Activated naive CD4-positive, alpha-beta T cell treated with anti-CD3 and anti-CD28 coated beads, Interleukin-2, amount 50 U/mL, for 24 hours (primary cell): ENCODE results near the gene DNAJC25.
"Not testable (repeated sequence)": the region's sequence is repeated elsewhere in the genome, so short reads cannot be mapped to it uniquely, and the experiment has no call there.

ENCODE experiments used
- H3K27ac Mint-ChIP-seq: one replicate; pipeline ENCODE4 v1.8.0; 2021; ENCODE audit warnings: mild to moderate bottlenecking, mixed read lengths
- H3K27me3 Mint-ChIP-seq: one replicate; pipeline ENCODE4 v1.8.0; 2021; ENCODE audit warnings: mixed read lengths
- H3K36me3 Mint-ChIP-seq: one replicate; pipeline ENCODE4 v1.8.0; 2021; ENCODE audit warnings: mixed read lengths
- H3K4me1 Mint-ChIP-seq: one replicate; pipeline ENCODE4 v1.8.0; 2021; ENCODE audit warnings: mixed read lengths
- H3K4me3 Mint-ChIP-seq: one replicate; pipeline ENCODE4 v1.8.0; 2021; ENCODE audit warnings: mild to moderate bottlenecking, mixed read lengths
- H3K9me3 Mint-ChIP-seq: one replicate; pipeline ENCODE4 v1.8.0; 2021; ENCODE audit warnings: mixed read lengths

DNAJC25 gene

DNA sequence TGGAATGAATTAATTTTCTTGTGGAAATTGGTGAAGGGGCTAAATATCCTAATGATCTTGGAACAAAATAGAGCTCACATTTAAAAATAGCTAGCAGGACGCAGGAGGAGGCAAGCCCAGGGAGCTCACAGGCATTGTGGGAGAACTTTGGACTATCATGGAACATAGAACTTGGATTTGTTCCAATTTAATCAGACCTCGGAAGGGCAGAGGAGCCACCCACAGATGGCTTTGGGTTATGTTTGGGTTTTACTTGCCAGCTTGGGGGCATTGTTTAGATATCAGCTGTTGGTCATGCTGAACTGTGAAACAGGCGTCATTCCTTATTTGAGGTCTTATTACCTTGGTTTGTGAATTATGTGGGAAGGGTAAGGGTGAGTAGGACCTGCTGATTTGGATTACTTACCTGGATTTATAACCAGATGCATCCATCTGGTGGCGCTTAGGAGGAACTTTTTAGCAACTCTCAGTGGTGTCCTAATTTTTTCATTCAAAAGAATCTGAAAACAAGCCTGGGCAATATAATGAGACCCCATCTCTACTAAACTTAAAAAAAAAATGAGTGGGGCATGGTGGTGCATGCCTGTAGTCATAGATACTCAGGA is 17.6 kb upstream of the DNAJC25 start:
- Mint-ChIP-seq H3K4me1 (no peaks in the 10 kb centered on the region), H3K36me3 (no peaks in the 10 kb centered on the region), H3K4me3 (no peak overlapping the region), H3K27ac (no peak overlapping the region), H3K9me3 (no peaks in the 10 kb centered on the region), H3K27me3 (peaks cover 11% of the 10 kb centered on the region)

DNA sequence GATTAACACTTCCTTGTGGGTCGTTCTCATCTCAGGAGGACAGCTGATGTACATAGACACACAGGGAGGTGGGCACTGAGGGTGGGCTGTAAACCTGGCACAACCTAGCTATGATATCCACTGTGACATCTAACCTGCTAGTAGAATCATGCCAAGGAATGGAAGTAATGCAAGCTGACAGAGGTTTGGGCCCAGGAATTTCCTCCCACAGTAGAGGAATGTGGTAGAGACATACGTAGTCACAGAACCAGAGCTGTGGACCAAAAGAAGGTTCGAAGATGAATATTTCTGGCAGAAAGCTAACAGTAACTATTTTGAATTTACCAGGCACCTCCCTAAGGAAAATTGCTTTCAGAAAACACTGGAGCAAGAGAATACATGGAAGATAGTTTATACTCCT is 15.2 kb upstream of the DNAJC25 start:
- Mint-ChIP-seq H3K4me3 (no peak overlapping the region), H3K27ac (no peak overlapping the region), H3K27me3 (peaks cover 9% of the 10 kb centered on the region), H3K9me3 (no peaks in the 10 kb centered on the region), H3K36me3 (no peaks in the 10 kb centered on the region), H3K4me1 (no peaks in the 10 kb centered on the region)

DNA sequence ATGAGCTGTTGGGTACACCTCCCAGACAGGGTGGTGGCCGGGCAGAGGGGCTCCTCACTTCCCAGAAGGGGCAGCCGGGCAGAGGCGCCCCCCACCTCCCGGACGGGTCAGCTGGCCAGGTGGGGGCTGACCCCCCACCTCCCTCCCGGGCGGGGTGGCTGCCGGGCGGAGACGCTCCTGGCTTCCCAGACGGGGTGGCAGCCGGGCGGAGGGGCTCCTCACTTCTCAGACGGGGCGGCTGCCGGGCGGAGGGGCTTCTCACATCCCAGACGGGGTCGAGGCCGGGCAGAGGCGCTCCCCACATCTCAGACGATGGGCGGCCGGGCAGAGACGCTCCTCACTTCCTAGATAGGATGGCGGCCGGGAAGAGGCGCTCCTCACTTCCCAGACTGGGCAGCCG is 13.8 kb upstream of the DNAJC25 start:
- not testable (repeated sequence) for H3K4me1 Mint-ChIP-seq, H3K27ac Mint-ChIP-seq, H3K36me3 Mint-ChIP-seq, H3K4me3 Mint-ChIP-seq, H3K9me3 Mint-ChIP-seq, H3K27me3 Mint-ChIP-seq

DNA sequence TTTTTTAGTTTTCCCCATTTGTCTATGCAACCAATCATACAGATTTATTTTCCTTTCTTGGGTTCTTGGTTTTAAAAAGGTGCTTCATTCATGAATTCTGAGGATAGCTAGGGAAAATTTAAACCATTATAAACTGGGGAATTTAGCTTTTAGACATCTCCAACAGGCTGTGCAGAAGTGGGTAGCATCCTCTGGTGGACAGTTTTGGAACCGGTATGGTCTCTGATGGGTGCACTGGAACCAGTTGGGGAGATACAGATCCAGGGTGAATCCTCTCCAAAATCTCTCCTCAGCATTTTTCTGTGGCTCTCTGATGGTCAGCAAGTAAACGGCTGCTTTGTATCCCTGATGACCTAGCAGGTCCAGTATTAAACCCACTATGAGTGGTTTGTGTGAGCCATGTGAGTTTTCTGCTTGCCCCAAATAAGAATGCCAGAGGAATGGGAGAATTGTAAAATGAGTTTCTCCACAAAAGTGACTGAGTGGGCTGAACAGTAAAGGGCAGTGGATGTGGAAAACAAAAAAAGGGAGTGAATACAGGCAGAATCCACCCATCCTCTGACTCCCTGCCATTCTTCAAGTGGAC is 9.1 kb upstream of the DNAJC25 start:
- no peaks in the 10 kb centered on the region for H3K4me1 Mint-ChIP-seq
- H3K27ac Mint-ChIP-seq: no peak overlapping the region
- H3K4me3 Mint-ChIP-seq: no peak overlapping the region
- H3K27me3 Mint-ChIP-seq: peaks cover 3% of the 10 kb centered on the region
- H3K9me3 Mint-ChIP-seq: no peaks in the 10 kb centered on the region
- no peaks in the 10 kb centered on the region for H3K36me3 Mint-ChIP-seq

DNA sequence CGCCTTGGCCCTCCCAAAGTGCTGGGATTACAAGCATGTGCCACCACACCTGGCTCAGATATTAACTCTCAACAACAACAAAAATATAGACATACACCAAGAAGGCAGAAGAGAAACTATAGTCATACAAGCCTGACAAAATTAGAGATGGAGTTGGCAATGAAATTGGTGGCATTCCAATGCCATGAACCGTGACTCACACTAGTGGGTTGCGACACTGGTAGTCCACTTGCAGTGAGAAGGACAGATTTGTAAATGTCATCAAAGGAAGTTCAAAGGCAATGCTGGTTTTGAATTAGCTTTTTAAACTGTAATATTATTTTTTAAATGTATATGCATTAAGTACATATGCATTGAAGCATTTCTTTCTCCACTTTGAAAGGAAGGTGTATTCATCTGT is 8.5 kb upstream of the DNAJC25 start:
- Mint-ChIP-seq H3K9me3 (no peaks in the 10 kb centered on the region), H3K36me3 (no peaks in the 10 kb centered on the region), H3K4me3 (no peak overlapping the region), H3K27me3 (peaks cover 3% of the 10 kb centered on the region), H3K27ac (no peak overlapping the region), H3K4me1 (no peaks in the 10 kb centered on the region)

DNA sequence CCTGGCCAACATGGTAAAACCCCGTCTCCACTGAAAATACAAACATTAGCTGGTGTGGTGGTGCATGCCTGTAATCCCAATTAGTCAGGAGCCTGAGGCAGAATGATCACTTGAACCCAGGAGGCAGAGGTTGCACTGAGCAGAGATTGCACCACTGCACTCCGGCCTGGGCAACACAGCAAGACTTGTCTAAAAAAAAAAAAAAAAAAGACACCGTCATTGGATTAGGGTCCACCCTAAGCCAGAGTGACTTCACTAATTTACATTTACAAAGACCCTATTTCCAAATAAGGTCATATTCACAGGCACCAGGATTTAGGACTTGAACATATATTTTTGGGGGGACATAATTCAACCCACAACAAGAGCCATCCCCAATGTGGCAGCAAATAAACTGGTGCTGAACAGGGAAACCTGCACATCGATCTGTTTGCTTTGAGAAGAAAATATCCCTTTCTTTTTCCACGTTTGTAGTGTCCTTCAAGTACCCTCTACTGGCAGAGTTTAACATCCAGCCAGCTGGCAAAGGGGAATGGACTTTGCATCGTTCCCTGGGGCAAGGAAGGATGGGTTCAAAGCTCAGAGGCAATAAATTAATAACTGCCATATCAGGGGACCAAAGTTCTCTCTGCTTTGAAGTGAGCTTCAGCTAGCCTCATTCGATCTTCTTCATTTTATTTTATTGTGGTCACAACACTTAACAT is 3.7 kb upstream of the DNAJC25 start:
- H3K4me1 Mint-ChIP-seq: peaks cover 10% of the 10 kb centered on the region
- no peak overlapping the region for H3K27ac Mint-ChIP-seq
- H3K36me3 Mint-ChIP-seq: peaks cover under 1% of the 10 kb centered on the region
- H3K27me3 Mint-ChIP-seq: peaks cover 3% of the 10 kb centered on the region
- H3K9me3 Mint-ChIP-seq: no peaks in the 10 kb centered on the region
- H3K4me3 Mint-ChIP-seq: no peak overlapping the region

DNA sequence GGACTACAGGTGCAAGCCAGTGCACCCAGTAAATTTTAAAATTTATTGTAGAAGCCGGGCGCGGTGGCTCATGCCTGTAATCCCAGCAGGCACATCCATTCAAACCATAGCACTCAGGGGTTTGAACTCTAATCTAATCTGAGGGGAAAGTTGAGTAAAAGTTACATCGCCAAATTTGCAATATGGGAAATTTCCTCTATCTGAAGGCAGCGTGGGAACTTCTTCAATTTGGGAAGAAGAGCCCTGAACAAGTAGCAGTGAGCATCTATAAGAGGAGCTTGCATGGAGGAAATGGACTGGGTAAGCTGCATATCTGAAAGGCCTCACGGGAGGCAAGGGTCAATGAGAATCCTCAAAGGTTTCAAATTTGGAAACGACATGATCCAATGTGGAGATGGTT is 2.7 kb upstream of the DNAJC25 start:
- peaks cover 3% of the 10 kb centered on the region for H3K27me3 Mint-ChIP-seq
- peaks cover 3% of the 10 kb centered on the region for H3K36me3 Mint-ChIP-seq
- no peak overlapping the region for H3K27ac Mint-ChIP-seq
- H3K4me1 Mint-ChIP-seq: peaks cover 20% of the 10 kb centered on the region
- H3K9me3 Mint-ChIP-seq: no peaks in the 10 kb centered on the region
- no peak overlapping the region for H3K4me3 Mint-ChIP-seq

DNA sequence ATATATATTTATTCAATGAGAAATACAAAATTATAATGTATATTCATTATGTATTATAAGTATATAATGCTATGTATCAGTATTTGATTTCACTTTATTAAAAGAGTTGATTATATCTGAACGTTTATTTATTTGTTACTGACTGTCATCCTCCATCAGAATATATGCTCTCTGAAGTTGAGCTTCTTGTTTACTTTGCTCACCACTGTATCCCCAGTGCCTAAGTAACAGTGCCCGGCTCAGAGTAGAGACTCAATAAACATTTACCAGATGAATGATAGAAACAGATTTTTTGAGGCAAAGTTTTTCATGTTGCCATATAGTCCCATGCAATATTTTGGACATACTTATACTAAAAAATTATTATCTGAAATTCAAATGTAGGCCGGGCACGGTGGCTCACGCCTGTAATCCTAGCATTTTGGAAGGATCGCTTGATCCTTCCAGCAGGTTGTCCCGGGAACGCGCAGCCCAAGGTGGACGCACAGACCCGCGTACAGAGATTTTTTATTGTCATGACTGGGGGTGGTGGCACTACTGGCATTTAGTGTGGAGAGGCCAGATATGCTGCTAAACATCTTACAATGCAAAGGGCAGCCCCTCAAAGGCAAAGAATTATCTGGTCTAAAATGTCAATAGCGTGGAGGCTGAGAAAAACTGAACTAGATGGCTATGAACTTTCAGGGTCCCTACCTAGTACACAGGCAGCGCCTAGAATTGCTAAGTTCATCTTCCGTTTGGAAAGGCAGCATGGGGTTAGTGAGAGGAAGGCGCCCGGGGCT is 761 bp upstream of the DNAJC25 start:
- H3K9me3 Mint-ChIP-seq: no peaks in the 10 kb centered on the region
- peaks cover 40% of the 10 kb centered on the region for H3K4me1 Mint-ChIP-seq
- H3K4me3 Mint-ChIP-seq: peak overlapping the region; percentile 99
- peak overlapping the region; percentile 95 for H3K27ac Mint-ChIP-seq
- no peaks in the 10 kb centered on the region for H3K27me3 Mint-ChIP-seq
- H3K36me3 Mint-ChIP-seq: peaks cover 3% of the 10 kb centered on the region

DNA sequence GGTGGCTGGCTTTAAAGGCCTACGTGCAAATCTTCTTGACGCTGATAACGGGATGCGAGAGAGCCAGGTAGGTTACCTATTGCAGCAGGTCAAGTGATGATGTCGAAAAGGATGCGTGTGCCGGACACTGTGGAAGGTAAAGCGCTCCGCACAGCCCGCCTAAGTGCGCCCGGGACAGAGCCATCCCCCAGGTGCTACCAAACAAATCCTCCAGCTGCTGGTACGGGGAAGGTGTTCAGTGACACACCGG is 245 bp upstream of the DNAJC25 start:
- no peaks in the 10 kb centered on the region for H3K27me3 Mint-ChIP-seq
- H3K27ac Mint-ChIP-seq: peak overlapping the region; percentile 95
- peaks cover 44% of the 10 kb centered on the region for H3K4me1 Mint-ChIP-seq
- H3K36me3 Mint-ChIP-seq: peaks cover 3% of the 10 kb centered on the region
- H3K9me3 Mint-ChIP-seq: no peaks in the 10 kb centered on the region
- H3K4me3 Mint-ChIP-seq: peak overlapping the region; percentile 99

DNA sequence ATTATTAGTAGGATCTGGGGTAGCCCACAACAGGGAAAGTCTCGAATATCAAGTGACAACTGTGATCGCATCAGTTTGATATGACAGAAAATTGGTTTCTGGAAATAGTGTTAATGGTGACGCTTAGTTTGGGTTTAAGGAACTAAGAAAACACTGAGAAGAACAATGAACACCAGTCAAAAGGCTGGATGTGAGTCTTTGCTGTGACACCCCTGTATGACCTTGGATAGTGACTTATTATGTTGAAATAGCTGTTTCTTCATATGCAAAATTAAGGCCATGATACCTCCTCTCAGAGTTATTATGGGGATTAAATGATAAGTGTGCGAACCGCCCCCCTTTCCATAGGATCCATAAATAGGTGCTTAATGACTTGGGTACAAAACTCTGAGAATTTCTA is 926 bp downstream of the DNAJC25 start:
- Mint-ChIP-seq H3K27ac (peak overlapping the region; percentile 89), H3K4me3 (peak overlapping the region; percentile 99), H3K27me3 (no peaks in the 10 kb centered on the region), H3K9me3 (no peaks in the 10 kb centered on the region), H3K36me3 (peaks cover 3% of the 10 kb centered on the region), H3K4me1 (peaks cover 46% of the 10 kb centered on the region)

DNA sequence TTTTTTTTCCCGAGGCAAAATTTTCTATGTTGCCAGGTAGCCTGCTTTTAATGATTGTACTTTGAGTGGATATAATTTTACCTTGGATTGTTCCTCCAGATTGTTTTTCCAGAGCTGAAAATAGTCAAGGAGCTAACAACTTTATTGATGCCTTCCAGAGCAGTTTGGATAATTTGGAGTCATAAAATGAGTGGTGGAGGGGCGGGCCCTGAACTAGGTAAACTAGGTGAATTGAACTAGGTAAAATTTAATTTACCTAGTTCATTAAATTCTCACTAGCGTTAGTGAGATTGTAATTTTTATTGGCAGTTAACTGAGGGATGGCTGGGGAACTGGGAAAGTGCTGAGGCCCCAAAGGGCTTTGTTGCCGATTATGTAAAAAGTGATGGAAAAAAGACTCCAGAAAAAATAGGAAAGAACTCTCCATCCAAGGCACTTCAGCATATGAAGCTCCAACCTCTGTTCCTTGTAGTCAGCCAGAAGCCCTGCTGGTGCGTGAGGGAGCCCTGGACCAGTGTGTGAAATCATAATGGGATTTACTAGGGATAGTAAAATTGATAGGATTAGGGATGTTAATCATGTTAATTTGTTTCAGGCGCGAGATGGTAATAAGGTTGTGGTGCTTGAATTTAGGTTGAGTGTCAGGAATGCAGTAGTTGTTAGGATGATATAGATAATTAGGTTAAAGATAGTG is 1.7 kb downstream of the DNAJC25 start:
- peaks cover 3% of the 10 kb centered on the region for H3K36me3 Mint-ChIP-seq
- H3K27ac Mint-ChIP-seq: no peak overlapping the region
- no peaks in the 10 kb centered on the region for H3K9me3 Mint-ChIP-seq
- peaks cover 46% of the 10 kb centered on the region for H3K4me1 Mint-ChIP-seq
- H3K27me3 Mint-ChIP-seq: no peaks in the 10 kb centered on the region
- peak overlapping the region; percentile 99 for H3K4me3 Mint-ChIP-seq

DNA sequence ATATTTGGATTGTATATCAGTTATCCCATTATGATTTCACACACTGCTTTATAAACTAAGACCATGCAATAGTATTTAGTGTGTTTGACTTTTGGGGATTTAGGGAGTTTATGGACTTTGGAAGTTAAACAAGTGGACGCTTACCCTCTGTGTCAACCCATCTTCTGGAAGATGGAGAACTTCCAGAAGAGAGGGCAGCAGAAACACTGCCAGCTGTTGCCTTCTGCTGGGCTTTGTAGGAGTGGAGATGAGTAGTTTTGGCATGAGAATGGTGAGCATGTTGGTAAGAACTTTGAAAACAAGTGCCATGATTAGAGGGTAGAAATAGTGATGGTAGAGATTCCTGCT is 2.2 kb downstream of the DNAJC25 start:
- Mint-ChIP-seq H3K27me3 (no peaks in the 10 kb centered on the region), H3K9me3 (no peaks in the 10 kb centered on the region), H3K36me3 (peaks cover 3% of the 10 kb centered on the region), H3K4me1 (peaks cover 46% of the 10 kb centered on the region), H3K4me3 (peak overlapping the region; percentile 99), H3K27ac (no peak overlapping the region)

DNA sequence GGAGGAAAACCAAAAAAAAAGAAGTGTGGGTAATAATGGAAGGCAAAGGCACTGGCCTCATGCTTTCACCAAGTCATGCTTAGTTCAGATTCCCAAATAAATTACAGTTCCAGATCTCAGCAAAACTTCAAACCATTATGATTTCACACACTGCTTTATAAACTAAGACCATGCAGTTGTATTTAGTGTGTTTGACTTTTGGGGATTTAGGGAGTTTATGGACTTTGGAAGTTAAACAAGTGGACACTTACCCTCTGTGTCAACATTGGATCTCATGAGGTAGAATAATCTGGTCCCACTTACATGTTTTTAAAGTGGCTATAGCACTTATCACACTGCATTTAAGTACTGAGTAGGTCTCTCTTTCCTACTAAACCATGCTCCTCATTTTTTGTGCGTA is 3.7 kb downstream of the DNAJC25 start:
- Mint-ChIP-seq H3K27ac (no peak overlapping the region), H3K27me3 (no peaks in the 10 kb centered on the region), H3K4me3 (no peak overlapping the region), H3K36me3 (peaks cover 3% of the 10 kb centered on the region), H3K9me3 (no peaks in the 10 kb centered on the region), H3K4me1 (peaks cover 46% of the 10 kb centered on the region)

DNA sequence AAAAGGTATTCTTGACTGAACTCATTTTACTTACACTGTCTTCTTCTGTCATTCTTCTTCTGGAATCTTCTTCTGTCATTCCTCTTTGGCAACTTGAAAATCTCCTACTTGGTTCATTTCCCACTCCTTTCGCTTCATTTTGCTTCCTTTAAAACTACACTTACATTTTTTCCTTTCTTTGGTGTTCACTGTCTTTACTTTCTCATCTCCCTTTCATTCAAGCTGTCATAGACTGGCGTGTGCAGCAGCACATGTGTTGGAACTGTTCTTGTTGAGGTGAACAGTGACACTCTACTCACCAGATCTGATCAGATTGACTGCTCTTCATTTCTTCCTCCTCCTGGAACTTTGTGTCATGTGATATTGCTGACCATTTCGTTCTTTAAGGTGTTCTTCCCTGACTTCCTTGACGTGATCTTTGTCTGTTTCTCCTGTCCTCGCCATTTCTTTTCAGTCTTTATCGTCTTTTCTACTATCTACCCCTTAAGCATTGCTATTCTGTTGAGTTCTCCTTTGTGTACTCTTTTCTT is 6.4 kb downstream of the DNAJC25 start:
- H3K27ac Mint-ChIP-seq: no peak overlapping the region

DNA sequence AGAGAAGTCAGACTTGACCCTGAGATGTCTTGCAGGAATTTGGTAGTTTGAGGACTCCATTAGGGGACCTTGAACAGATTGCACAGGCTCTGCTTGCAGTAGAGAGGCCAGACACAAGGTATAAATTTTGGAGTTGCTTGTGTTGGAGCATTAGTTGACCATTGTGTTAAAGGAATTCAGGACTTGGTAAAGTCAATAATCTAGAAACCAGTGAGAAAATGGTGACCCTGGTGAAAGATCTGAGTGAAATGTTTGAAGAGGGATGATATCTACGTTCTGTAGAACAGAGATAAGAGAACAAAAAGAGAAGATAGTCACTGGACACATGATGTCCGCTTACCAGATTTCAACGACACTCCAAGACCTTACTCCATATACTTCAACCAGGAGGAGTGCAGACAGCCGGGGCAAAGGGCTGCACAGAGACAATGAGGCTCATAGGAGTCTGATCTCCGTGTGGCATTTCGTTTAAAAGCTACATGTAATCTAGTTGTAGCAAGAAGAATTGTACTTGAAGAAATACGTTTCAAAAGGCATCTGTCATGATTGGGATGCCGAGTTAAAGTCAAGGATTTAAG is 13.2 kb downstream of the DNAJC25 start:
- no peak overlapping the region for H3K4me3 Mint-ChIP-seq
- no peaks in the 10 kb centered on the region for H3K4me1 Mint-ChIP-seq
- no peaks in the 10 kb centered on the region for H3K27me3 Mint-ChIP-seq
- H3K36me3 Mint-ChIP-seq: peaks cover 15% of the 10 kb centered on the region
- H3K27ac Mint-ChIP-seq: no peak overlapping the region
- no peaks in the 10 kb centered on the region for H3K9me3 Mint-ChIP-seq

More for the DNA sequence above, 6.4 kb downstream of the DNAJC25 start:
- Mint-ChIP-seq H3K4me1 (peaks cover 36% of the 10 kb centered on the region), H3K9me3 (no peaks in the 10 kb centered on the region), H3K36me3 (peaks cover 2% of the 10 kb centered on the region), H3K27me3 (no peaks in the 10 kb centered on the region), H3K4me3 (no peak overlapping the region)
